K562 (cell line): ENCODE results near the gene SLC26A11. TPM values are rescaled to one million over a fixed set of nuclear protein-coding genes. Genes with fewer than 3 reads are reported as not detected.

Experiments
- ATAC-seq: fragments of 200-7000 bp; cut with Tn5 transposase; 3 replicates; pipeline ENCODE4 v1.9.1; 2020; ENCODE audit warnings: moderate library complexity
- BruUV-seq: library from RNA; stranded (reverse); fragments of 400-500 nt; replicated peaks from 2 replicates; lab custom pipeline; 2021; lab: Mats Ljungman, UMichigan
- CTCF ChIA-PET: fragments of 300-600 bp; formaldehyde crosslinking; extraction: SDS; loops from one replicate; lab custom pipeline; 2021; ENCODE audit warnings: low intra/inter-chr PET ratio; lab: Yijun Ruan, JAX
- POLR2A ChIA-PET: fragments of 300-600, 350-650 bp; sonication (Branson Sonifier 250); formaldehyde crosslinking; extraction: SDS; loops from one replicate; lab custom pipeline; 2021; ENCODE audit warnings: antibody characterized with exemption, inconsistent platforms; lab: Yijun Ruan, JAX
- DNase-seq, 4 experiments: peaks; one replicate each; pipeline versions ENCODE4 v3.0.0 to v3.0.0-alpha.2; 2011 to 2018; ENCODE audit warnings: low spot score in 3 of 4, mixed read lengths in 3 of 4; ENCODE audit errors: extremely low read depth in 1 of 4
- FAIRE-seq: peaks from 2 replicates; lab custom pipeline; 2011; peaks lifted over from hg19 to GRCh38; lab: Jason Lieb, UNC
- H2AFZ ChIP-seq: 2 replicates; pipeline ENCODE4 v1.6.0; 2011; ENCODE audit warnings: low read depth, low read length, control low read depth, inconsistent platforms
- H3K27ac ChIP-seq: fragments of 200-600 bp; 3 replicates; pipeline ENCODE4 v1.8.0; 2011; ENCODE audit warnings: low read depth, mild to moderate bottlenecking, control low read depth, inconsistent platforms, low read length, moderate library complexity, mixed read lengths; ENCODE audit errors: extremely low read depth
- H3K27me3 ChIP-seq, 2 experiments: fragments of 300-600 bp in 1 of 2; 2 replicates in 1 of 2; 3 replicates in 1 of 2; pipeline versions ENCODE4 v1.6.0 to v1.8.0; 2011; ENCODE audit warnings: inconsistent platforms in 2 of 2, low read length in 2 of 2, mild to moderate bottlenecking in 1 of 2, mixed read lengths in 1 of 2, moderate library complexity in 1 of 2; ENCODE audit not compliant: control insufficient read depth in 2 of 2, insufficient read depth in 2 of 2
- H3K36me3 ChIP-seq: fragments of 300-600 bp; 3 replicates; pipeline ENCODE4 v1.8.0; 2011; ENCODE audit warnings: mild to moderate bottlenecking, low read length, inconsistent platforms; ENCODE audit not compliant: control insufficient read depth, insufficient read depth
- H3K4me1 ChIP-seq, 2 experiments: fragments of 200-600 bp in 1 of 2; replicated peaks in 1 of 2; 2 replicates in 1 of 2; 3 replicates in 1 of 2; pipeline versions ENCODE4 v1.5.1 to v1.8.0; 2011; ENCODE audit warnings: inconsistent platforms in 2 of 2, low read length in 2 of 2, mild to moderate bottlenecking in 1 of 2, mixed read lengths in 1 of 2, moderate library complexity in 1 of 2; ENCODE audit not compliant: control insufficient read depth in 2 of 2, insufficient read depth in 2 of 2
- H3K4me2 ChIP-seq: 2 replicates; pipeline ENCODE4 v1.6.1; 2011; ENCODE audit warnings: low read length, control low read depth, inconsistent platforms, mixed read lengths; ENCODE audit not compliant: insufficient read depth
- H3K4me3 ChIP-seq: fragments of 200-600 bp; sonication (generic), shearing (Covaris generic); 2 replicates; pipeline ENCODE4 v1.5.1; 2016; ENCODE audit warnings: control low read depth, inconsistent platforms
- H3K79me2 ChIP-seq: fragments of 200-600 bp; 3 replicates; pipeline ENCODE4 v1.8.0; 2011; ENCODE audit warnings: low read length, inconsistent platforms; ENCODE audit not compliant: control insufficient read depth, insufficient read depth
- H3K9ac ChIP-seq, 2 experiments: 2 replicates each; pipeline versions ENCODE4 v1.6.0 to v1.6.1; 2011; ENCODE audit warnings: low read depth in 2 of 2, low read length in 2 of 2, control low read depth in 1 of 2, inconsistent platforms in 1 of 2, mild to moderate bottlenecking in 1 of 2, mixed read lengths in 1 of 2; ENCODE audit not compliant: insufficient read depth in 1 of 2
- H3K9me1 ChIP-seq: one replicate; pipeline ENCODE4 v1.6.0; 2011; ENCODE audit warnings: inconsistent platforms, mild to moderate bottlenecking, low read length, moderate library complexity; ENCODE audit not compliant: control insufficient read depth, insufficient read depth
- H3K9me3 ChIP-seq: replicated peaks from 2 replicates; pipeline ENCODE4 v1.5.1; 2011; ENCODE audit warnings: low read depth, low read length, inconsistent platforms; ENCODE audit not compliant: control insufficient read depth, insufficient read depth
- H4K20me1 ChIP-seq: replicated peaks from 2 replicates; pipeline ENCODE4 v1.6.1; 2011; ENCODE audit warnings: low read length, inconsistent platforms, mixed read lengths; ENCODE audit not compliant: control insufficient read depth, insufficient read depth
- CBFA2T2 ChIP-seq: fragments of 450-650 bp; conservative IDR thresholded peaks from 2 replicates; pipeline ENCODE4 v1.6.1; 2017; ENCODE audit warnings: mild to moderate bottlenecking
- DDX20 ChIP-seq: fragments of 450-650 bp; IDR thresholded peaks from 2 replicates; pipeline ENCODE4 v1.6.1; 2016; ENCODE audit warnings: missing genetic modification characterization, low read depth, mild to moderate bottlenecking, missing compliant biosample characterization, moderate library complexity
- DIDO1 ChIP-seq: fragments of 450-650 bp; IDR thresholded peaks from 2 replicates; pipeline ENCODE4 v1.6.1; 2016; ENCODE audit warnings: low read depth, missing biosample characterization, missing genetic modification characterization
- ETS2 ChIP-seq: IDR thresholded peaks from 2 replicates; pipeline ENCODE4 v1.6.1; 2016; ENCODE audit warnings: borderline replicate concordance, missing genetic modification characterization, mild to moderate bottlenecking, moderate library complexity, missing compliant biosample characterization; ENCODE audit not compliant: poor library complexity, severe bottlenecking
- HDAC2 ChIP-seq: fragments of 450-650 bp; IDR thresholded peaks from 2 replicates; pipeline ENCODE4 v1.6.1; 2016; ENCODE audit warnings: mild to moderate bottlenecking
- L3MBTL2 ChIP-seq: fragments of 450-650 bp; IDR thresholded peaks from 2 replicates; pipeline ENCODE4 v1.6.1; 2016; ENCODE audit warnings: mild to moderate bottlenecking, moderate library complexity
- PATZ1 ChIP-seq: fragments of 250-450 bp; sonication (Bioruptor Pico); IDR thresholded peaks from 2 replicates; pipeline ENCODE4 v1.5.0; 2020; ENCODE audit warnings: mild to moderate bottlenecking, borderline replicate concordance
- RBM22 ChIP-seq: fragments of 200-400 bp; formaldehyde crosslinking; IDR thresholded peaks from 2 replicates; pipeline ENCODE4 v1.6.1; 2018; ENCODE audit warnings: low read length, low read depth; ENCODE audit not compliant: poor library complexity, severe bottlenecking
- RREB1 ChIP-seq: fragments of 250-450 bp; sonication (Bioruptor Pico); IDR thresholded peaks from 2 replicates; pipeline ENCODE4 v1.4.0; 2020
- TCF15 ChIP-seq: fragments of 250-450 bp; sonication (Bioruptor Pico); IDR thresholded peaks from 2 replicates; pipeline ENCODE4 v1.8.0; 2022; ENCODE audit warnings: moderate library complexity, mild to moderate bottlenecking, inconsistent platforms
- TCF7 ChIP-seq: sonication (generic); IDR thresholded peaks from 2 replicates; pipeline ENCODE4 v1.6.1; 2016; ENCODE audit warnings: antibody characterized with exemption, borderline replicate concordance
- ZBED1 ChIP-seq: IDR thresholded peaks from 2 replicates; pipeline ENCODE4 v1.6.1; 2014
- ZC3H8 ChIP-seq: fragments of 450-650 bp; IDR thresholded peaks from 2 replicates; pipeline ENCODE4 v1.6.1; 2017
- ZNF24 ChIP-seq: fragments of 450-650 bp; IDR thresholded peaks from 2 replicates; pipeline ENCODE4 v1.6.1; 2016
- ZNF384 ChIP-seq: IDR thresholded peaks from 2 replicates; pipeline ENCODE4 v1.6.1; 2012; ENCODE audit warnings: low read depth, low read length, improper control_type of control experiment
- ZNF408 ChIP-seq: fragments of 250-450 bp; sonication (Bioruptor Pico); IDR thresholded peaks from 2 replicates; pipeline ENCODE4 v1.4.0; 2020; ENCODE audit warnings: low read depth, mild to moderate bottlenecking, moderate library complexity
- ZNF696 ChIP-seq: fragments of 250-450 bp; sonication (Bioruptor Pico); conservative IDR thresholded peaks from 2 replicates; pipeline ENCODE4 v1.4.0; 2020; ENCODE audit warnings: mild to moderate bottlenecking, moderate library complexity
- WGBS: fragments of 100-300 bp; shearing (Covaris generic); methylation state at CpG from one replicate; pipeline ENCODE4 v1.1.6; 2016; ENCODE audit warnings: low coverage, mixed read lengths; ENCODE audit not compliant: insufficient coverage; ENCODE audit errors: missing lambda C conversion rate; 5-methylcytosine and 5-hydroxymethylcytosine counted together
- in situ Hi-C: fragments of 300-500 bp; cut with MboI; formaldehyde crosslinking; loops from 4 replicates; pipeline ENCODE4 v1.15.0; 2018; ENCODE audit warnings: inconsistent platforms, mixed read lengths
- intact Hi-C: fragments of 100-400 bp; cut with micrococcal nuclease; formaldehyde crosslinking; loops from 2 replicates; pipeline ENCODE4 v1.14.2; 2022
- polyA plus RNA-seq, 8 experiments: library from polyadenylated mRNA; depleted of rRNA in 4 of 8; stranded (reverse) in 5 of 8; unstranded in 3 of 8; fragments of >200 nt; fragmentation: Nextera tagmentation in 2 of 8; fragmentation: Illumina TruSeq in 1 of 8; extraction: Ambion mirVana in 2 of 8; extraction: Trizol in 1 of 8; gene quantifications; 2 replicates each; pipeline versions ENCODE4 v1.2.1 to v1.2.3, GENCODE V29; 2011 to 2014; ENCODE audit warnings: inconsistent platforms in 1 of 8, missing spikeins in 1 of 8
- total RNA-seq, 7 experiments: library from RNA; depleted of rRNA in 6 of 7; stranded (reverse); fragments of >200 nt in 6 of 7; fragmentation: Illumina TruSeq in 2 of 7; extraction: Trizol in 2 of 7; gene quantifications; 2 replicates each; pipeline versions ENCODE4 v1.2.1 to v1.2.3, GENCODE V29; 2011 to 2021; ENCODE audit warnings: low replicate concordance in 1 of 7

SLC26A11 gene
- total and polyA plus RNA-seq, 9 of the 15 experiments (the other 6 are each of a cell fraction or from before 2014, with no cell fraction given) = 0.06 to 3.1 (median 1.2) TPM; not detected in 1

GRCh38 chr17:80294210-80294609, 74.0 kb downstream of the SLC26A11 start:
- Histone ChIP-seq H4K20me1 (no peaks in the 10 kb centered on the region), H3K4me1 (peaks cover 0 to 4% of the 10 kb centered on the region in 2 experiments; a peak in 1 of 5 replicates), H3K4me3 (no peak overlapping the region), H3K27me3 (no peaks in the 10 kb centered on the region), H3K36me3 (peaks cover 67% of the 10 kb centered on the region; the same call in 2 of the 3 replicates), H3K79me2 (no peaks in the 10 kb centered on the region), H3K27ac (no peak overlapping the region), H3K4me2 (no peak overlapping the region), H3K9me1 (peaks cover 3% of the 10 kb centered on the region), H3K9me3 (no peaks in the 10 kb centered on the region), H2AFZ (no peak overlapping the region), H3K9ac (no peak overlapping the region)
- POLR2A ChIA-PET = no interaction called here
- in situ Hi-C loops (no loop called here), intact Hi-C loops (no loop called here)
- no TSS peak for BruUV-seq
- CTCF ChIA-PET = no interaction called here
- ATAC-seq = no peak
- no peak for DNase-seq
- WGBS = 57% methylated on average over 7 of the region's 7 CpGs
- FAIRE-seq = no peak
- TF ChIP-seq ZBED1 (no peak), HDAC2 (no peak), ETS2 (tag) (no peak), ZNF24 (no peak), ZC3H8 (no peak), DDX20 (no peak), ZNF696 (CRISPR knock-in tag) (no peak), TCF7 (no peak), RREB1 (CRISPR knock-in tag) (no peak), ZNF384 (no peak), CBFA2T2 (no peak), ZNF408 (CRISPR knock-in tag) (no peak), L3MBTL2 (no peak), TCF15 (CRISPR knock-in tag) (no peak), RBM22 (no peak), DIDO1 (no peak), PATZ1 (CRISPR knock-in tag) (no peak)
